Karpas-422 (cell line): ENCODE measurements around the gene DZIP1L. TPM values are rescaled to one million over a fixed set of nuclear protein-coding genes. Genes with fewer than 3 reads are reported as not detected.
A peak's percentile ranks its signal among the peaks of the same experiment; 100 is the strongest.

Experiments
- DNase-seq: peaks from one replicate; pipeline ENCODE4 v3.0.0-alpha.2; 2015
- H2AFZ ChIP-seq: fragments of 200-600 bp; sonication (generic); 2 replicates; pipeline ENCODE4 v1.6.1; 2014; ENCODE audit warnings: antibody characterized with exemption, low read length, mixed read lengths
- H3K27ac ChIP-seq: fragments of 200-600 bp; sonication (generic); 2 replicates; pipeline ENCODE4 v1.5.1; 2014; ENCODE audit warnings: mild to moderate bottlenecking, low read length, moderate library complexity
- H3K27me3 ChIP-seq: fragments of 200-600 bp; sonication (generic); 2 replicates; pipeline ENCODE4 v1.6.1; 2014; ENCODE audit warnings: low read length, mixed read lengths
- H3K36me3 ChIP-seq: fragments of 200-600 bp; sonication (generic); 2 replicates; pipeline ENCODE4 v1.6.1; 2014; ENCODE audit warnings: low read length, mixed read lengths; ENCODE audit not compliant: insufficient read depth
- H3K4me1 ChIP-seq: fragments of 200-600 bp; sonication (generic); 2 replicates; pipeline ENCODE4 v1.6.1; 2014; ENCODE audit warnings: mild to moderate bottlenecking, low read length, mixed read lengths
- H3K4me2 ChIP-seq: fragments of 200-600 bp; sonication (generic); 2 replicates; pipeline ENCODE4 v1.6.1; 2014; ENCODE audit warnings: low read length, low read depth, mild to moderate bottlenecking; ENCODE audit not compliant: poor library complexity, severe bottlenecking
- H3K4me3 ChIP-seq: fragments of 200-600 bp; sonication (generic); 2 replicates; pipeline ENCODE4 v1.5.1; 2014; ENCODE audit warnings: mild to moderate bottlenecking, antibody characterized with exemption, low read length, mixed read lengths
- H3K79me2 ChIP-seq: fragments of 200-600 bp; sonication (generic); 2 replicates; pipeline ENCODE4 v1.6.1; 2014; ENCODE audit warnings: mild to moderate bottlenecking, low read length, mixed read lengths
- H3K9ac ChIP-seq: fragments of 200-600 bp; sonication (generic); 2 replicates; pipeline ENCODE4 v1.6.0; 2014; ENCODE audit warnings: low read length
- H3K9me2 ChIP-seq: fragments of 200-600 bp; sonication (generic), shearing (Covaris generic); replicated peaks from 2 replicates; pipeline ENCODE4 v1.6.0; 2014; ENCODE audit warnings: mild to moderate bottlenecking, low read length, moderate library complexity; ENCODE audit not compliant: insufficient read depth
- H3K9me3 ChIP-seq: fragments of 300-700, 200-600 bp; sonication (generic); 2 replicates; pipeline ENCODE4 v1.6.1; 2014; ENCODE audit warnings: low read length, mixed read lengths
- H4K20me1 ChIP-seq: fragments of 200-600 bp; sonication (generic); 2 replicates; pipeline ENCODE4 v1.6.1; 2014; ENCODE audit warnings: mild to moderate bottlenecking, antibody characterized with exemption, low read length, low read depth; ENCODE audit not compliant: insufficient read depth
- total RNA-seq: library from RNA; depleted of rRNA; stranded (reverse); fragments of >200 nt; shearing (Covaris generic); gene quantifications from 2 replicates; pipeline ENCODE4 v1.2.3, GENCODE V29; 2014; ENCODE audit warnings: low replicate concordance

DZIP1L gene
- total RNA-seq, 1 experiment from 2014 or later: not detected

DNA sequence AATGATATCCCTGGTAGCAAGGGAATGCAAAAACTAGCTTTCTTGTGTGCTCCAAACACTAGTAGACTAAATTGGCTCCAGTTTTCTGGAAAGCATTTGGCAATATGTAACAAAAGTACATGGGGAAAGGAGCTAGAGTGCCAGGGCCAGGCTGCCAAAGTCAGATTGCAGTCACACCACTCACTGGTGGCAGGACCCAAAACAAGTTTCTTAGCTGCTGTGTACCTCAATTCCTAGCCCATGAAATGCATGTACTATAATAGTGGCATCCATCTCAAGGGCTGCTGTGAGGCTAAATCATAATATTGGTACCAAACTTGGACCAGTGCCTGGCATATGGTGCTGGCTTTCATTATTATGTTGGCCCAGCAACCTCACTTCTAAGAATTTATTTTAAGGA, 56.1 kb downstream of the DZIP1L start:
- no peak for DNase-seq

DNA sequence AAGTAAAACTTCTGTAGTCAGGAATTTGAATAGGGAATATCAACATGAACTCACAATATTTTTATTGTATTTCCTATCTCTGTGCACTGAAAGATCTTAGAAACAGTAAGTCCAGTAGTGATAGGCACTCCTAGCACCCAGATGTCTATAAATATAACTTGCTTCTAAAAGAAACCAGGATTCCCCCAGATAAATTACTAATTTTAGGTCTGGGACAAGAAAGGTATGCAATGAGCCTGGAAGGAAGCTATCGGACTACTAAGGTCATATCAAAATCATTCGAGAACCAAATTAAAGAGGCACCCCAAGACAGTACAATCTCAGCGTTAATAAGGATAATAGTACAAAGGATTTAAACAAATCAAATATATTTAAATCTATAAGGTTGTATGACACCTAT, 58.0 kb downstream of the DZIP1L start:
- H3K79me2 ChIP-seq: no peaks in the 10 kb centered on the region
- no peak overlapping the region for H2AFZ ChIP-seq
- H4K20me1 ChIP-seq: no peaks in the 10 kb centered on the region
- H3K4me3 ChIP-seq: no peak overlapping the region
- H3K9ac ChIP-seq: no peak overlapping the region
- peaks cover 15% of the 10 kb centered on the region for H3K4me1 ChIP-seq
- no peaks in the 10 kb centered on the region for H3K9me3 ChIP-seq
- DNase-seq: no peak
- H3K9me2 ChIP-seq: no peaks in the 10 kb centered on the region
- H3K27me3 ChIP-seq: no peaks in the 10 kb centered on the region
- no peaks in the 10 kb centered on the region for H3K36me3 ChIP-seq
- H3K27ac ChIP-seq: no peak overlapping the region
- no peak overlapping the region for H3K4me2 ChIP-seq

More for the DNA sequence above, 56.1 kb downstream of the DZIP1L start:
- Histone ChIP-seq H4K20me1 (no peaks in the 10 kb centered on the region), H3K27me3 (no peaks in the 10 kb centered on the region), H3K9me3 (no peaks in the 10 kb centered on the region), H3K36me3 (no peaks in the 10 kb centered on the region), H3K4me1 (peaks cover 15% of the 10 kb centered on the region), H3K4me3 (no peak overlapping the region), H3K4me2 (no peak overlapping the region), H2AFZ (no peak overlapping the region), H3K27ac (no peak overlapping the region), H3K9ac (no peak overlapping the region), H3K9me2 (no peaks in the 10 kb centered on the region), H3K79me2 (no peaks in the 10 kb centered on the region)

DNA sequence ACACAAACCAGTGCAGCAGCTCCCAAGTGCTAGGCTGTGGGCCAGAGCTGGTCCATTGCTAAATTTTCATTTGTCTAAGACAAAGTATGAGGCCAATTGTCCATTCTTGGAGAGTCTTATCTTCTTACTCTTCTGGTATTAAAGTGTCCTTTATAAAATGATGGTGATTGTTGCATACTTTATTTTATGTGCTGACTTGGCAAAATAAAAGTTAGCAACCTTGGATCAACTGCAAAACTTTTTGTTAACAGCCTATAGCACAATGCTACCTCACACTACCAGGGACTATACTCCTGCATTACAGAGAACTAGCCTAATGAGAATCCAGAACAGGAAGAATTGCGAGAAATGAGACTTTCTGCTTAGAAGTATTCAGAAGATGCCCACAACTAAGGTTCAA, 61.4 kb downstream of the DZIP1L start:
- Histone ChIP-seq H3K4me2 (no peak overlapping the region), H3K36me3 (no peaks in the 10 kb centered on the region), H3K27ac (no peak overlapping the region), H4K20me1 (no peaks in the 10 kb centered on the region), H3K9ac (no peak overlapping the region), H3K4me1 (no peaks in the 10 kb centered on the region), H3K9me2 (no peaks in the 10 kb centered on the region), H2AFZ (no peak overlapping the region), H3K9me3 (no peaks in the 10 kb centered on the region), H3K27me3 (no peaks in the 10 kb centered on the region), H3K79me2 (no peaks in the 10 kb centered on the region), H3K4me3 (no peak overlapping the region)
- no peak for DNase-seq

DNA sequence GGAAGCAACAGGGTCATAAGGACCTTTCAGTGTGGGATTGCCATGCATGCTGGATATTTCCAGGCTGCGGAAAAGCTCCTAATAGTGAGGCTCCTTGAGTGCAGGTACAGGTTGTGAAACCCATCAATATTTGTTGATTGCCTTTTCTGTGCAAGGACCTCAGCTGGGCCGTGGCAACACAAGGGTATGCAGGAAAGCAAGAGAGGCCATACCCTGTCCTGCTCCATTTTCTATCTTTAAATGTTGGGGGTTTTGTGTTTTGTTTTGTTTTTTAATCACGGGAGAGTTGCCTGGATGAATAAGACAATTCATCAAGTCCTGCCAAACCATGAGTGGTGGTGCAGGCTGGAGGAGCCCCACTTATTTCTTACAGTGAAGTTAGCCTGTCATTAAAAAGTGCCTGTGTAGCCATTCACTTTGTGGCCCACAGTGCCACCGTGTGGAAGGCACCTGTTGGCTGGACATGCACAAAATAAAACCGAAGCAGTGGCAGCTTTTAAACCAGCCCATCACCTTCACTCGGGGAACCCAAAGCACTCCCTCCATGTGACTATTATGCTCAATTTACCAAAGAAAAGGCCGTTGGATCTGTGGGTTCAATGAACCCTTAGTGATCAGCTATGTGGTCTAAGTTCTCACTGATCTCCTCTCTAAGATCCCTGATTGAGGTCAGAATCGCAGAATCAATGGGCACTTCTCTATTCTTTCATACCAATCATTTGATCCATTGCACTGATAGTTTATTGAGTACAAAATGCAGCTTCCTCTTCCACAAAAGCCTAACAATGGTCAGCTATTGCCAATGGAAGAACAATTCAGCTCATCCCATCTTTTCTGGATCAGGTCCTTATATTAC, 63.2 kb downstream of the DZIP1L start:
- Histone ChIP-seq H3K9me2 (no peaks in the 10 kb centered on the region), H3K36me3 (no peaks in the 10 kb centered on the region), H3K27me3 (no peaks in the 10 kb centered on the region), H3K4me1 (no peaks in the 10 kb centered on the region), H2AFZ (no peak overlapping the region), H3K79me2 (no peaks in the 10 kb centered on the region), H3K9ac (no peak overlapping the region), H3K4me3 (no peak overlapping the region), H4K20me1 (no peaks in the 10 kb centered on the region), H3K4me2 (no peak overlapping the region), H3K27ac (no peak overlapping the region), H3K9me3 (no peaks in the 10 kb centered on the region)
- DNase-seq: peak; percentile 78

DNA sequence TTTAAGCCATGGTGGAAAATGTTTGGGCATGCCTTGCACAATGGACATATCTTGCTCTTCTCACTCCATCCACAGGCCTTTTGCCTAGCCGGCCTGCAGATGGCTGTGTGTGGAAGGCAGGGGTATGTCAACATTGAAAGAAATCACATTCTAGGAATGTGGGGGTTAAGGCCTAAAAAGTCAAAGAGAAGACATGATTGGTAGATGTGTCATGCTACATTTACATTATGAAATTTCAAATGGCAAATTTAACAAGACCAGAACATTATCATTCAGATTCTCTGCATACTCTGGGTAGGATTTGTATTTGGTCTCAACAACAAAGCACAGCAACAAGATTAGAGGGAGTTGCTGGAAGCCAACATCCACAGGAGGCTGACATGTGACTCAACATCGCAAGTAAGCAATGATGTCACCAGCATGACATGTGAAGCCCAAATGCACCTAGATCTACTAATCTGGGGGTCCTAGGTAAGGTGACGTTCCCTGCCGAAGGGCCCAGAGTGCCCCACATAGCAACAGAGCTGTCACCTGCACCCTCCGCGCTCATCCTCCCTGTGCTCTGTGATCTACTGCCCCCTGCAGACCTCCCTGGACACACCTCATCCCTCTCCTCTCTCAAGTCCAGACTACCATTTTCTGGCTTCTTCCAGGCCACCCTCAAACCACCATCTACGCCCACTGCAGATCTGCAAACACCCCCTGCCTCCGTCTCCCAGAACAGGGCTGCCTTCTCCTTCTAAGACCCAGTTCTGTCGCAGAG, 66.1 kb downstream of the DZIP1L start:
- H4K20me1 ChIP-seq: no peaks in the 10 kb centered on the region

DNA sequence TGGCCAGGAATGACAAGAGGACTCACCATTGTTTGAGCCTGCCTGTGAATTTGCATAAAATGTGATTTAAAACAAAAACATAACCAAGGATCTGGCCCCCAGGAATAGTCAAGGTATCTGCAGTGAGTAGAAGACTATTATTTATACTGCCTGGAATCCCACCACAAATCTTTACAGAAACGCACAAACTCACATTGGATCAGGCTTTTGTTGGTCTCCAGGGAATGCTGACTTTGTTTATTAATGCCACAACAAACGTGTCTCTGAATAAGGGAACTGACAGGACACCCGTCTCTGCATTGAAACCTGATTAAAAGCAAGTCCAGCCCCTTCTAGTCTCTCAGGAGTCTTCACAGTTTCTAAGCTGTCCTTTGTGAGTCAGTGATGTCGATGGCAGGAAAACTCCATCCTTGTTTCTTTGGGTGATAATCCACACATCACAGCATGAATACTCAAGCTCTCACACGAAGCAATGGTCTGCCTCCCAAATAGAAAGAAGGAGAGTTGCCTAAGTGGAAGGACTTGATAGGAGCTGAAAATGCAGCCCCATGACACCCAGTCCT, 67.7 kb downstream of the DZIP1L start:
- Histone ChIP-seq H3K9me2 (no peaks in the 10 kb centered on the region), H3K4me1 (no peaks in the 10 kb centered on the region), H3K36me3 (no peaks in the 10 kb centered on the region), H3K27ac (no peak overlapping the region), H3K79me2 (no peaks in the 10 kb centered on the region), H3K9ac (no peak overlapping the region), H3K9me3 (no peaks in the 10 kb centered on the region), H2AFZ (no peak overlapping the region), H3K27me3 (no peaks in the 10 kb centered on the region), H3K4me2 (no peak overlapping the region), H4K20me1 (no peaks in the 10 kb centered on the region), H3K4me3 (no peak overlapping the region)
- no peak for DNase-seq

More for the DNA sequence above, 66.1 kb downstream of the DZIP1L start:
- H3K9me2 ChIP-seq: no peaks in the 10 kb centered on the region
- H3K79me2 ChIP-seq: no peaks in the 10 kb centered on the region
- no peak overlapping the region for H3K4me3 ChIP-seq
- H3K27ac ChIP-seq: no peak overlapping the region
- DNase-seq: no peak
- no peak overlapping the region for H2AFZ ChIP-seq
- H3K4me2 ChIP-seq: no peak overlapping the region
- H3K27me3 ChIP-seq: no peaks in the 10 kb centered on the region
- no peak overlapping the region for H3K9ac ChIP-seq
- H3K36me3 ChIP-seq: no peaks in the 10 kb centered on the region
- no peaks in the 10 kb centered on the region for H3K9me3 ChIP-seq
- H3K4me1 ChIP-seq: no peaks in the 10 kb centered on the region

DNA sequence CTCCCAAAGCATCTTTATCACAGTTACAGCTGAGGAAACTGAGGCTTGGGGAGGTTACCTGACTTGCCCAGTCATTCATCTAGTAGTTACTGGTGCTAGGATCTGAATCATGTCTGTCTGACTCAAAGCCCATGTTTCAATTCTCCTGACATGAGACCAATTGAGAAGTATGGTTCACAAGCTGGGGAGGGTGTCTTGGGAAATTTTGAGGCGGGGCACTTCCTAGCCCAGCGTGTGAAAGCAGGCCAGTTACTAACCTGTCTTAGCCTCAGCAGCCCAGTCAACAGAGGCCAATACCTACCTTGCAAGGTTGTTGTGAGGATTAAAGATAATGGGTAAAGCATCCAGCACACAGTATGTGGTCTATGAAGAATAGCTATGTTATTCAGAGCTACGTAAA, 68.5 kb downstream of the DZIP1L start:
- Histone ChIP-seq H3K9ac (no peak overlapping the region), H4K20me1 (no peaks in the 10 kb centered on the region), H3K27ac (no peak overlapping the region), H3K4me1 (no peaks in the 10 kb centered on the region), H3K79me2 (no peaks in the 10 kb centered on the region), H2AFZ (no peak overlapping the region), H3K27me3 (no peaks in the 10 kb centered on the region), H3K9me2 (no peaks in the 10 kb centered on the region), H3K9me3 (no peaks in the 10 kb centered on the region), H3K36me3 (no peaks in the 10 kb centered on the region), H3K4me2 (no peak overlapping the region), H3K4me3 (no peak overlapping the region)
- no peak for DNase-seq

DNA sequence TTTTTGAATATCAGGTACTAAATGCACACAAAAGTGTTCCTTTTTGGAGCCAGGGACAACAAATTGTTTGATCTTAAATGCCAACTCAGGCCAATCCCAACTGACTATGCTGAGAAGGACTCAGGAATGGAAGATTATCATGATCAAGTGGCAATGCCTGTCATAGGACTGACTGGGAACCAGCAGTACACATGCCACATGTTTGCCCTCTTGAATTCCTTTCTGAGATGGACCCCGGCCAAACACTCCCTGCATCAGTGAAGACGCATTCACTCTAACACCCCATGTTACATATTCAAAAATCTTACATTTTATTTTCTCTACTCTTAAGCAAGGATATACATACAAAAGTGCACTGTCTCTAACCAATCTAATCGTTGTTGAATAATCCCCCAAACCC, 69.3 kb downstream of the DZIP1L start:
- Histone ChIP-seq H4K20me1 (no peaks in the 10 kb centered on the region), H3K9me2 (no peaks in the 10 kb centered on the region), H3K4me2 (no peak overlapping the region), H3K4me1 (no peaks in the 10 kb centered on the region), H3K9ac (no peak overlapping the region), H3K36me3 (no peaks in the 10 kb centered on the region), H3K79me2 (no peaks in the 10 kb centered on the region), H3K9me3 (no peaks in the 10 kb centered on the region), H2AFZ (no peak overlapping the region), H3K27ac (no peak overlapping the region), H3K27me3 (no peaks in the 10 kb centered on the region), H3K4me3 (no peak overlapping the region)
- DNase-seq: no peak
